ENCODE measurements around the gene MYO15B. TPM values are rescaled to one million over a fixed set of nuclear protein-coding genes. Genes with fewer than 3 reads are reported as not detected.

The MYO15B gene
- total RNA-seq, 1 experiment from 2014 or later = 26.5 TPM

GRCh38 chr17:75548813-75549212 is 38.8 kb upstream of the MYO15B start:
- in situ Hi-C loops (cut with HindIII; ENCODE audit: low pct_unique_long_range_greater_than_20kb, low sequenced_read_pairs) = no loop called here
- ChIA-PET CTCF (no interaction called here), POLR2A (interaction anchor here (0.7 kb wide), 1 partner anchor 317 kb away, joined by 6 read pairs; no protein-coding TSS in a partner anchor)
- no peak for TF ChIP-seq SIN3A (IDR thresholded peaks at IDR 0.05; ENCODE audit: borderline replicate concordance, insufficient read depth, low read depth, low read length)
- no peak for TF ChIP-seq REST (IDR thresholded peaks at IDR 0.05; ENCODE audit: insufficient read depth in 1 of 2, low read depth in 2 of 2, low read length in 1 of 2)
- TF ChIP-seq TCF7L2 (IDR thresholded peaks at IDR 0.05; ENCODE audit: low read depth, low read length) = no peak
- TF ChIP-seq POLR2AphosphoS5 (IDR thresholded peaks at IDR 0.05; ENCODE audit: low read depth, low read length) = no peak
- TF ChIP-seq CTCF (IDR thresholded peaks at IDR 0.05) = no peak
- H3K27me3 ChIP-seq (ENCODE audit: control insufficient read depth, insufficient read depth, low read length) = no peaks in the 10 kb centered on the region
- peaks cover 23% of the 10 kb centered on the region for H3K4me1 ChIP-seq (ENCODE audit: control insufficient read depth, insufficient read depth, low read length)
- DNase-seq (ENCODE audit: low read depth, low spot score) = no peak
- H3K4me3 ChIP-seq (ENCODE audit: low read depth in 2 of 2, low read length in 2 of 2) = no peak overlapping the region
- intact Hi-C loops (cut with micrococcal nuclease; ENCODE audit: unreplicated experiment) = no loop called here
- ATAC-seq = no peak
- no peaks in the 10 kb centered on the region for H3K36me3 ChIP-seq (ENCODE audit: control insufficient read depth, insufficient read depth, low read length)
- BruUV-seq (replicated peaks) = no TSS peak
- no peaks in the 10 kb centered on the region for H3K9me3 ChIP-seq (ENCODE audit: control insufficient read depth, insufficient read depth, low read depth, low read length)
- no peak overlapping the region for H3K27ac ChIP-seq (ENCODE audit: low read length)

GRCh38 chr17:75549246-75550138 is 38.1 kb upstream of the MYO15B start:
- peaks cover 23% of the 10 kb centered on the region for H3K4me1 ChIP-seq (ENCODE audit: control insufficient read depth, insufficient read depth, low read length)
- H3K4me3 ChIP-seq (ENCODE audit: low read depth in 2 of 2, low read length in 2 of 2) = no peak overlapping the region
- TF ChIP-seq CTCF (IDR thresholded peaks at IDR 0.05) (no peak), REST (IDR thresholded peaks at IDR 0.05; ENCODE audit: insufficient read depth in 1 of 2, low read depth in 2 of 2, low read length in 1 of 2) (no peak), SIN3A (IDR thresholded peaks at IDR 0.05; ENCODE audit: borderline replicate concordance, insufficient read depth, low read depth, low read length) (no peak), TCF7L2 (IDR thresholded peaks at IDR 0.05; ENCODE audit: low read depth, low read length) (no peak), POLR2AphosphoS5 (IDR thresholded peaks at IDR 0.05; ENCODE audit: low read depth, low read length) (no peak)
- DNase-seq (ENCODE audit: low read depth, low spot score) = no peak
- no peak overlapping the region for H3K27ac ChIP-seq (ENCODE audit: low read length)
- in situ Hi-C loops (cut with HindIII; ENCODE audit: low pct_unique_long_range_greater_than_20kb, low sequenced_read_pairs) = no loop called here
- intact Hi-C loops (cut with micrococcal nuclease; ENCODE audit: unreplicated experiment) = no loop called here
- no peaks in the 10 kb centered on the region for H3K36me3 ChIP-seq (ENCODE audit: control insufficient read depth, insufficient read depth, low read length)
- ATAC-seq = peak; percentile 37
- no peaks in the 10 kb centered on the region for H3K9me3 ChIP-seq (ENCODE audit: control insufficient read depth, insufficient read depth, low read depth, low read length)
- no peaks in the 10 kb centered on the region for H3K27me3 ChIP-seq (ENCODE audit: control insufficient read depth, insufficient read depth, low read length)
- no TSS peak for BruUV-seq (replicated peaks)
- ChIA-PET CTCF (interaction anchor here (1.5 kb wide), 1 partner anchor 83 kb away, joined by 3 read pairs; the partner anchor contains the start of gene SMIM5), POLR2A (no interaction called here)

All from Panc1 (cell line).